GM12878 (cell line): Measurements from ENCODE around the gene SHPK. TPM values are rescaled to one million over a fixed set of nuclear protein-coding genes. Genes with fewer than 3 reads are reported as not detected.

ENCODE experiments used
- ATAC-seq: fragments of 200-7000 bp; cut with Tn5 transposase; 3 replicates; pipeline ENCODE4 v1.9.1; 2020; ENCODE audit warnings: mild to moderate bottlenecking, moderate library complexity
- BruUV-seq: library from RNA; stranded (reverse); fragments of 400-500 nt; replicated peaks from 2 replicates; lab custom pipeline; 2021; lab: Mats Ljungman, UMichigan
- CTCF ChIA-PET: fragments of 300-600 bp; sonication (Branson Sonifier 250); formaldehyde crosslinking; extraction: SDS; loops from one replicate; lab custom pipeline; 2021; ENCODE audit warnings: inconsistent platforms; lab: Yijun Ruan, JAX
- POLR2A ChIA-PET: fragments of 350-600 bp; formaldehyde crosslinking; extraction: SDS; loops from one replicate; lab custom pipeline; 2021; ENCODE audit warnings: inconsistent platforms; lab: Charles Lee
- RAD21 ChIA-PET: fragments of 300-600 bp; sonication (Branson Sonifier 250); formaldehyde crosslinking; loops from one replicate; lab custom pipeline; 2023; ENCODE audit warnings: antibody characterized with exemption; ENCODE audit not compliant: unreplicated experiment; lab: Charles Lee
- SMC1A ChIA-PET: fragments of 300-600 bp; sonication (Branson Sonifier 250); formaldehyde crosslinking; loops from one replicate; lab custom pipeline; 2023; ENCODE audit not compliant: unreplicated experiment, uncharacterized antibody; lab: Charles Lee
- DNase-seq: peaks from one replicate; pipeline ENCODE4 v3.0.0-alpha.2; 2011; ENCODE audit warnings: low read depth, low spot score
- FAIRE-seq: peaks from 3 replicates; lab custom pipeline; 2011; peaks lifted over from hg19 to GRCh38; lab: Jason Lieb, UNC
- H2AFZ ChIP-seq: 2 replicates; pipeline ENCODE4 v1.6.0; 2011; ENCODE audit warnings: low read depth, low read length, control low read depth; ENCODE audit not compliant: control insufficient read depth
- H3K27ac ChIP-seq: 2 replicates; pipeline ENCODE4 v1.5.1; 2011; ENCODE audit warnings: control low read depth; ENCODE audit not compliant: control insufficient read depth, insufficient read depth
- H3K27me3 ChIP-seq, 2 experiments: replicated peaks in 1 of 2; 2 replicates each; pipeline versions ENCODE4 v1.6.0 to v1.6.1; 2011; ENCODE audit warnings: low read length in 1 of 2; ENCODE audit not compliant: control insufficient read depth in 2 of 2, insufficient read depth in 2 of 2
- H3K36me3 ChIP-seq, 2 experiments: 2 replicates each; pipeline ENCODE4 v1.5.1; 2011; ENCODE audit warnings: low read length in 1 of 2; ENCODE audit not compliant: control insufficient read depth in 2 of 2, insufficient read depth in 2 of 2
- H3K4me1 ChIP-seq: 2 replicates; pipeline ENCODE4 v1.6.1; 2011; ENCODE audit warnings: mild to moderate bottlenecking, low read length, moderate library complexity, mixed read lengths; ENCODE audit not compliant: control insufficient read depth, insufficient read depth
- H3K4me2 ChIP-seq: 2 replicates; pipeline ENCODE4 v1.6.0; 2011; ENCODE audit warnings: control low read depth; ENCODE audit not compliant: control insufficient read depth, insufficient read depth
- H3K4me3 ChIP-seq: fragments of 200-600 bp; sonication (generic); 2 replicates; pipeline ENCODE4 v1.5.1; 2016
- H3K79me2 ChIP-seq: 2 replicates; pipeline ENCODE4 v1.6.0; 2011; ENCODE audit warnings: low read length; ENCODE audit not compliant: control insufficient read depth, insufficient read depth
- H3K9ac ChIP-seq: 2 replicates; pipeline ENCODE4 v1.8.0; 2011; ENCODE audit warnings: low read length, control low read depth, mixed read lengths; ENCODE audit not compliant: control insufficient read depth, insufficient read depth
- H3K9me3 ChIP-seq: replicated peaks from 3 replicates; pipeline ENCODE4 v1.5.1; 2011; ENCODE audit warnings: mild to moderate bottlenecking, low read length; ENCODE audit not compliant: control insufficient read depth, insufficient read depth
- H4K20me1 ChIP-seq: 2 replicates; pipeline ENCODE4 v1.6.0; 2011; ENCODE audit not compliant: control insufficient read depth, insufficient read depth
- CHD1 ChIP-seq: IDR thresholded peaks from 2 replicates; pipeline ENCODE4 v1.6.1; 2012; ENCODE audit warnings: low read depth, low read length, improper control_type of control experiment
- IRF4 ChIP-seq: IDR thresholded peaks from 2 replicates; pipeline ENCODE4 v1.6.1; 2011; ENCODE audit warnings: low read depth, low read length
- KDM1A ChIP-seq: fragments of 200-600 bp; sonication (generic); IDR thresholded peaks from 2 replicates; pipeline ENCODE4 v1.6.1; 2016; ENCODE audit warnings: borderline replicate concordance
- MYC ChIP-seq: IDR thresholded peaks from 2 replicates; pipeline ENCODE4 v1.6.1; 2011; ENCODE audit warnings: mild to moderate bottlenecking, low read length, moderate library complexity, inconsistent platforms; ENCODE audit not compliant: insufficient read depth, insufficient replicate concordance, insufficient read length, severe bottlenecking
- POLR2A ChIP-seq: IDR thresholded peaks from 2 replicates; pipeline ENCODE4 v1.6.1; 2011; ENCODE audit warnings: low read depth, mild to moderate bottlenecking, low read length
- RELB ChIP-seq: fragments of 450-650 bp; IDR thresholded peaks from 2 replicates; pipeline ENCODE4 v1.6.1; 2017; ENCODE audit warnings: low read depth, mild to moderate bottlenecking, moderate library complexity
- REST ChIP-seq: IDR thresholded peaks from 2 replicates; pipeline ENCODE4 v1.6.1; 2012; ENCODE audit warnings: mild to moderate bottlenecking, low read depth, low read length
- RUNX3 ChIP-seq: IDR thresholded peaks from 2 replicates; pipeline ENCODE4 v1.6.1; 2012; ENCODE audit warnings: low read length, inconsistent platforms
- SIX5 ChIP-seq: IDR thresholded peaks from 2 replicates; pipeline ENCODE4 v1.6.1; 2011; ENCODE audit warnings: mild to moderate bottlenecking, low read depth, low read length, moderate library complexity; ENCODE audit not compliant: severe bottlenecking
- SMARCA5 ChIP-seq: fragments of 450-650 bp; IDR thresholded peaks from 2 replicates; pipeline ENCODE4 v1.6.1; 2017; ENCODE audit warnings: mild to moderate bottlenecking
- TARDBP ChIP-seq: IDR thresholded peaks from 2 replicates; pipeline ENCODE4 v1.6.1; 2016; ENCODE audit warnings: borderline replicate concordance
- USF2 ChIP-seq: IDR thresholded peaks from 2 replicates; pipeline ENCODE4 v1.6.1; 2011; ENCODE audit warnings: low read depth, low read length, improper control_type of control experiment, borderline replicate concordance
- ZBED1 ChIP-seq: IDR thresholded peaks from 2 replicates; pipeline ENCODE4 v1.6.1; 2016; ENCODE audit warnings: borderline replicate concordance
- ZNF274 ChIP-seq: IDR thresholded peaks from one replicate; pipeline ENCODE4 v1.8.0; 2011; ENCODE audit not compliant: insufficient read length, insufficient read depth
- WGBS: methylation state at CpG from one replicate; pipeline ENCODE4 v1.1.6; 2016; ENCODE audit warnings: low lambda C conversion rate; ENCODE audit not compliant: insufficient replicate concordance, insufficient coverage; ENCODE audit errors: missing lambda C conversion rate; 5-methylcytosine and 5-hydroxymethylcytosine counted together
- in situ Hi-C: fragments of 300-500 bp; cut with MboI; formaldehyde crosslinking; loops from 9 replicates; pipeline ENCODE4 v1.14.3; 2018; ENCODE audit warnings: mixed read lengths
- intact Hi-C: fragments of 100-400 bp; cut with micrococcal nuclease; formaldehyde crosslinking; loops from one replicate; pipeline ENCODE4 v1.14.2; 2022; ENCODE audit not compliant: unreplicated experiment
- polyA plus RNA-seq, 11 experiments: library from polyadenylated mRNA; depleted of rRNA in 4 of 11; unstranded in 6 of 11; stranded (reverse) in 5 of 11; fragments of >200 nt; fragmentation: Nextera tagmentation in 4 of 11; fragmentation: Illumina TruSeq in 1 of 11; extraction: Ambion mirVana in 4 of 11; extraction: Trizol in 1 of 11; gene quantifications; 1 replicate in 1 of 11; 2 replicates in 10 of 11; pipeline versions ENCODE4 v1.2.1 to v1.2.3, GENCODE V29; 2011 to 2016; ENCODE audit warnings: inconsistent platforms in 2 of 11, missing spikeins in 2 of 11, low read depth in 1 of 11
- total RNA-seq, 4 experiments: library from RNA; depleted of rRNA in 3 of 4; stranded (reverse); fragments of >200 nt in 3 of 4; fragmentation: Illumina TruSeq in 1 of 4; extraction: Trizol in 1 of 4; gene quantifications; 2 replicates each; pipeline versions ENCODE4 v1.2.1 to v1.2.3, GENCODE V29; 2013 to 2021

Gene SHPK
- total and polyA plus RNA-seq, 10 of the 15 experiments (the other 5 are each of a cell fraction or from before 2014, with no cell fraction given), result 1.7 to 16.6 (median 12.9) TPM

GRCh38 chr17:3647251-3647650 lies 11.2 kb upstream of the SHPK start (continued):
- TF ChIP-seq SMARCA5, result no peak
- no peak for TF ChIP-seq ZBED1
- no peak for TF ChIP-seq USF2
- TF ChIP-seq IRF4, result no peak
- TF ChIP-seq RUNX3, result no peak
- TF ChIP-seq MYC, result no peak
- TF ChIP-seq ZNF274, result no peak
- TF ChIP-seq KDM1A, result no peak

- TF ChIP-seq CHD1 (no peak), IRF4 (no peak), TARDBP (no peak), USF2 (no peak), SIX5 (no peak), REST (no peak), POLR2A (no peak), RELB (no peak)
- Histone ChIP-seq H3K36me3 (no peaks in the 10 kb centered on the region), H3K4me3 (no peak overlapping the region), H3K79me2 (no peaks in the 10 kb centered on the region), H3K27ac (no peak overlapping the region), H4K20me1 (no peaks in the 10 kb centered on the region), H3K9ac (no peak overlapping the region), H3K4me2 (no peak overlapping the region), H3K9me3 (no peaks in the 10 kb centered on the region), H3K4me1 (peaks cover 4% of the 10 kb centered on the region), H3K27me3 (no peaks in the 10 kb centered on the region), H2AFZ (no peak overlapping the region)
- ChIA-PET CTCF (interaction anchor here (1.3 to 2.5 kb wide), 3 partner anchors 9 to 43 kb away, joined by 3 to 10 read pairs (median 7); partner anchors contain the start of genes CTNS and SHPK), SMC1A (interaction anchor here (1.3 kb wide), 1 partner anchor 11 kb away, joined by 3 read pairs; no protein-coding TSS in a partner anchor), RAD21 (no interaction called here), POLR2A (interaction anchor here (1.0 kb wide), 1 partner anchor 9 kb away, joined by 3 read pairs; the partner anchor contains the start of genes CTNS and SHPK)
- DNase-seq (no peak), FAIRE-seq (peak; percentile 84), ATAC-seq (no peak; the same call in 1 of the 3 replicates)
- intact Hi-C loops, result loop anchor here (10.0 kb wide), 1 partner anchor 601 kb away; no protein-coding TSS in a partner anchor
- BruUV-seq, result no TSS peak
- WGBS, result 21% methylated on average over 5 of the region's 5 CpGs
- in situ Hi-C loops, result no loop called here
Observed at GRCh38 chr17:3645310-3645709, 9.3 kb upstream of the SHPK start.
